OCI-LY7 (cell line): Measurements from ENCODE around the gene TRIP10.

Source experiments
- CTCF ChIP-seq: fragments of 200-600 bp; sonication (generic); conservative IDR thresholded peaks from 2 replicates; pipeline ENCODE4 v1.5.1; 2014; ENCODE audit warnings: mild to moderate bottlenecking, antibody characterized with exemption, low read length, moderate library complexity, mixed read lengths
- EZH2phosphoT487 ChIP-seq: fragments of 200-600 bp; sonication (generic); IDR thresholded peaks from 2 replicates; pipeline ENCODE4 v1.6.1; 2018; ENCODE audit warnings: low read depth, borderline replicate concordance, mild to moderate bottlenecking, mixed run types, antibody characterized with exemption, low read length, moderate library complexity, mixed read lengths

GRCh38 chr19:6800991-6801484, 61.6 kb downstream of the TRIP10 start:
- TF ChIP-seq CTCF, result no peak
- TF ChIP-seq EZH2phosphoT487, result no peak
